GM10266 (cell line): ENCODE data around the gene AXDND1.
"Not testable (repeated sequence)": the region's sequence is repeated elsewhere in the genome, so short reads cannot be mapped to it uniquely, and the experiment has no call there.

Experiments used
- DNase-seq: peaks from one replicate; pipeline ENCODE4 v3.0.0; 2012; ENCODE audit errors: extremely low spot score
- TF ChIP-seq, protein P1 (sequence below): IDR thresholded peaks from 2 replicates; pipeline ENCODE4 v1.5.1; 2012; ENCODE audit warnings: mild to moderate bottlenecking, low read depth; ENCODE audit not compliant: control insufficient read depth, insufficient read depth; ENCODE audit errors: missing control alignments

The AXDND1 gene

DNA sequence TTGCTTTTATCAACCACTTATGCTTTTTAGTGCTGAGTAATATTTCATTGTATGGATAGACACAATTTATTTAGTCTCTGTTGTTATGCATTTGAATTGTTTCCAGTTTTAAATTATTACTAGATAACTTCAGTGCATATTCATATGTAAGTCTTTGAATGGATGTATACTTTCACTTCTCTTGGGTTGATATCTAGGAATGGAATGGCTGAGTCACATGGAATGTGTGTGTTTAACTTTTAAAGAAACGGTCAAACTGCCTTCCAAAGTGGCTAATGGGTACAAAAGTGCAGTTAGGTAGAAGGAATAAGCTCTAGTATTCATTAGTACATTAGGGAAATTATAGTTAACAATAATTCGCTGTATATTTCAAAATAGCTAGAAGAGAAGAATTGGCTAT is 127.6 kb downstream of the AXDND1 start:
- TF ChIP-seq, protein P1, sequence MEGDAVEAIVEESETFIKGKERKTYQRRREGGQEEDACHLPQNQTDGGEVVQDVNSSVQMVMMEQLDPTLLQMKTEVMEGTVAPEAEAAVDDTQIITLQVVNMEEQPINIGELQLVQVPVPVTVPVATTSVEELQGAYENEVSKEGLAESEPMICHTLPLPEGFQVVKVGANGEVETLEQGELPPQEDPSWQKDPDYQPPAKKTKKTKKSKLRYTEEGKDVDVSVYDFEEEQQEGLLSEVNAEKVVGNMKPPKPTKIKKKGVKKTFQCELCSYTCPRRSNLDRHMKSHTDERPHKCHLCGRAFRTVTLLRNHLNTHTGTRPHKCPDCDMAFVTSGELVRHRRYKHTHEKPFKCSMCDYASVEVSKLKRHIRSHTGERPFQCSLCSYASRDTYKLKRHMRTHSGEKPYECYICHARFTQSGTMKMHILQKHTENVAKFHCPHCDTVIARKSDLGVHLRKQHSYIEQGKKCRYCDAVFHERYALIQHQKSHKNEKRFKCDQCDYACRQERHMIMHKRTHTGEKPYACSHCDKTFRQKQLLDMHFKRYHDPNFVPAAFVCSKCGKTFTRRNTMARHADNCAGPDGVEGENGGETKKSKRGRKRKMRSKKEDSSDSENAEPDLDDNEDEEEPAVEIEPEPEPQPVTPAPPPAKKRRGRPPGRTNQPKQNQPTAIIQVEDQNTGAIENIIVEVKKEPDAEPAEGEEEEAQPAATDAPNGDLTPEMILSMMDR: no peak
- DNase-seq: no peak

DNA sequence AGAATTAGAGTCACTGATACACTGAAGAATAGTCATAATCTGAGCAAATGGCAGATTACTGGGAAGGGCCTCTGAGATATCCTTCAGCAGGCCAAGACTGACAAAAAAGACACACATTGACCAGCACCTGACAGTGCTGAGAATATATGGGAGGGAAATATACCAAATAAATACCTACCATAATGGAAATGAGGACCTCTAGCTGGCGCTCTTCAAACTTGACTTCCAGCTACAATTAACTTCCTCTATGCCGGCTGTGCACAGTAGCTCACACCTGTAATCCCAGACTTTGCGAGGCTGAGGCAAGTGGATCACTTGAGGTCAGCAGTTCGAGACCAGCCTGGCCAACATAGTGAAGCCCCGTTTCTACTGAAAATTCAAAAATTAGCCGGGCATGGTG is 140.4 kb downstream of the AXDND1 start:
- TF ChIP-seq, protein P1: no peak
- DNase-seq: no peak

DNA sequence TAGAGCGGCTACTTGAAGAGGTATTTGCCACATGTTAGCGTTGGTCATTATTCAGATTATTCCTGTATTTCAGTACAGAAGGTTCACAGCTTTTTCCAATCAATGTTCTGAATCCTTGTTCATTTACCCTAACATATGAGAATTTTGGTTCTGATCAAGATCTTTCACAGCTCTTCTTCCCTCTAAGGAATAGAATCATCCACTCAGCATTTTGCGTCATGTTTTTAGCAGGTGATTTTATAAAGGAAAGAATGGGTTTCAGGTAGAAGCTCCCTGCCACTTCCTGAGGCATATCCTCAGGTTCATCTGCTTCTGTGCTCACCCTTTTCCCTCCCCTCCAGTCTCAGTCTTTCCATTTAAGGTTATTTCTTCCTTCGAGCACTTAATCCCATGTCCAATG is 143.6 kb downstream of the AXDND1 start:
- TF ChIP-seq, protein P1: no peak
- no peak for DNase-seq

DNA sequence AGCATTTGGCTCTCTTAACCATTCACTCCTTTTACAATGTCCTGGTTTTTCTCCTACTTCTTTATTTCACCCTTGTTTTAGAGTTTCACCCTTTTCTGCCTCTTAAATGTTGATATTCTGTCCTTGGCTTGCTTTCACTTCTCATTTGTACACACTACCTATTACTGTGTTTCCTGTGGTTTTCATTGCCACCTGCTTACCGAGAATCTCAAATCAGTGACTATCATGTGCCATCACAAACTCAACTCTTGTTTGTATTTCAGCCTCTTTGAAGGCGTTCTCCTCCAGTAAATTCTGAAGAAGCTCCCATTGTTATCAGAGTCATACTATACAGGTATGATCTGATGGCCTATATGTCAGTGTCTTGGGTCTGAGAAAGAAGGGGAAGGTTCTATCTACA is 144.3 kb downstream of the AXDND1 start:
- no peak for DNase-seq
- TF ChIP-seq, protein P1: no peak

DNA sequence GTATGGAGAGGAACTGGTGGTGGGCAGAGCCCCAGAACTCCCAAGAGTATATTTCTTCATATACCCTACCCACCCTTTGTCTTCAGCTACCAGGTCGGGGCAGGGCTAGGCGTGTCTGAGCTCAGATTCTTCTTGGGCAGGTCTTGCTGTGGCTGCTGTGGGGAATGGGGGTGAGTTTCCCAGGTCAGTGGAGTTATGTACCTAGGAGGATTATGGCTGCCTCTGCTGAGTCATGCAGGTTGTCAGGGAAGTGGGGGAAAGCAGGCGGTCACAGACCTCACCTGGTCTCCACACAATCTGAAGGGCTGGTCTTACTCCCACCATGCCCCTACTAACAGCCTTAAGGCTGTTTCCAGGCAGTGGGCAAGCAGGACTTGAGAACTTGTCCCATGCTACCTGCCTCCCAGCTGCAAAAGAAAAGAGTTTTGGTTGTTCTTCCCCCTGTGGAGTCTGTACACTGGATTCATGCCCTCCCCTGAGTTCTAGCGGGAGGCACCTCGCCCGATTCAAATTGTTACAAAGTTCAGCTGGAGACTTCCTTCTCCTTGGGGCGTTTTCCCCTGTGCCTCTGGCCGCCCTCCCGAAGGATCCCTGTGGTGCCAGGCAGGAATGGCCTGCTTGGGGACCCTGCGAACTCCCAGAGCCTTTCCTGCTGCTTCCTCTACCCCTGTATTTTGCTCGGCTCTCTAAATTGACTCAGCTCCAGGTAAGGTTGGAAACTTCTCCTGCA is 151.4 kb downstream of the AXDND1 start:
- DNase-seq: no peak
- TF ChIP-seq, protein P1: no peak

DNA sequence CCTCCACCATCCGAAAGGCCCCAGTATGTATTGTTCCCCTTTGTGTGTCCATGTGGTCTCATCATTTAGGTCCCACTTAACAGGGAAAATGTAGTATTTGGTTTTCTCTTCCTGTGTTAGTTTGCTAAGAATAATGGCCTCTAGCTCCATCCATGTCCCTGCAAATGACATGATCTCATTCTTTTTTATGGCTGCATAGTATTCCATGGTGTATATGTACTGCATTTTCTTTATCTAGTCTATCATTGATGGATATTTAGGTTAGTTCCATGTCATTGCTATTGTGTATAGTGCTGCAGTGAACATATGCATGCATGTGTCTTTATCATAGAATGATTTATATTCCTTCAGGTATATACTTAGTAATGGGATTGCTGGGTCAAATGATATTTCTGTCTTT is 152.8 kb downstream of the AXDND1 start:
- DNase-seq: not testable (repeated sequence)

DNA sequence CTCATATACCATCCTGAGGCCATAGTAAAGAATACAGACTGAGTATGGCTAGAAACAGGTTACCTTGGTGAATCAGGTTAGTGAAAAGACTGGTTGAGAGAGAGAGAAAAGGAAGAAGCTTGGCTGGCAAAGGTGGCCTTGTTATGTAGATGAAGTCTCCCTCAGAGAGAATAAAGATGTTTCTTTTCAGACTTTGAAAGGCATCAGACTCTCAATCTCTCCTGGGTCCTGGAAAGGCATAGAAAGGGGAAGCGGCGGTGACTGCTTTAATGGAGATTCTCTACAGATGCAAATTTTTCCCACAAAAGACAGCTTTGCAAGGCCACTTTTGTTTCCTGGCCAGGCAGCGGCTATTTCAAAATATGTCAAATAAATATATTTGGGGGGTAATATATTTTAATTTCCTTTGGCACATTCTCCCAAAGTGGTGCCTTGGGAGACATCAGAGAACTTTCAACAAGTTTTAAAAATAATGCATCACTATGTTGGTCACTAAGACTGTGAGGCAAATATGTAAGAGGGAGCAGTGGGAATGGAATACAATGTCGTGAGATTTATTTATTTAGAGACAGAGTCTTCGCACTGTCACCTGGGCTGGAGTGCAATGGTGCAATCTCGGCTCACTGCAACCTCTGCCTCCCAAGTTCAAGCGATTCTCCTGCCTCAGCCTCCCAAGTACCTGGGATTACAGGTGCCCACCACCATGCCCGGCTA is 163.9 kb downstream of the AXDND1 start:
- TF ChIP-seq, protein P1: no peak

More for the DNA sequence above, 163.9 kb downstream of the AXDND1 start:
- no peak for DNase-seq
